Mesenchymal stem cell (in vitro differentiated cells and primary cell): ENCODE measurements around the gene TNRC6C.
A peak's percentile ranks its signal among the peaks of the same experiment; 100 is the strongest.

Source experiments
- DNase-seq: peaks from one replicate; pipeline ENCODE4 v3.0.0-alpha.2; 2013
- H2AFZ ChIP-seq: one replicate; pipeline ENCODE4 v1.6.1; 2013; ENCODE audit warnings: low read depth, mild to moderate bottlenecking, control low read depth, inconsistent platforms, low read length, moderate library complexity
- H2AK5ac ChIP-seq: 2 replicates; pipeline ENCODE4 v1.6.1; 2013; ENCODE audit warnings: low read length, moderate library complexity, mild to moderate bottlenecking, inconsistent platforms; ENCODE audit not compliant: severe bottlenecking
- H2BK120ac ChIP-seq: one replicate; pipeline ENCODE4 v1.6.1; 2013; ENCODE audit warnings: low read depth, mild to moderate bottlenecking, inconsistent platforms, low read length, moderate library complexity
- H2BK12ac ChIP-seq, 2 experiments: one replicate each; pipeline ENCODE4 v1.6.1; 2013; ENCODE audit warnings: inconsistent platforms in 2 of 2, low read length in 2 of 2, mild to moderate bottlenecking in 2 of 2, moderate library complexity in 2 of 2, control low read depth in 1 of 2
- H2BK15ac ChIP-seq: one replicate; pipeline ENCODE4 v1.6.1; 2013; ENCODE audit warnings: mild to moderate bottlenecking, low read depth, inconsistent platforms; ENCODE audit not compliant: poor library complexity, severe bottlenecking
- H2BK5ac ChIP-seq: 2 replicates; pipeline ENCODE4 v1.6.1; 2013; ENCODE audit warnings: low read depth, mild to moderate bottlenecking, low read length, control low read depth, inconsistent platforms; ENCODE audit not compliant: poor library complexity, severe bottlenecking
- H3K14ac ChIP-seq, 2 experiments: one replicate each; pipeline ENCODE4 v1.6.1; 2013; ENCODE audit warnings: inconsistent platforms in 2 of 2, low read length in 2 of 2, control low read depth in 1 of 2, mild to moderate bottlenecking in 1 of 2, moderate library complexity in 1 of 2
- H3K18ac ChIP-seq, 2 experiments: one replicate each; pipeline ENCODE4 v1.6.1; 2013; ENCODE audit warnings: inconsistent platforms in 2 of 2, low read length in 2 of 2, control low read depth in 1 of 2, low read depth in 1 of 2, mild to moderate bottlenecking in 1 of 2
- H3K23ac ChIP-seq, 2 experiments: one replicate each; pipeline ENCODE4 v1.6.1; 2013; ENCODE audit warnings: inconsistent platforms in 2 of 2, low read length in 2 of 2, mild to moderate bottlenecking in 2 of 2, moderate library complexity in 2 of 2, control low read depth in 1 of 2
- H3K27ac ChIP-seq: 2 replicates; pipeline ENCODE4 v1.5.1; 2013; ENCODE audit warnings: mild to moderate bottlenecking, moderate library complexity, low read length, control low read depth, inconsistent platforms; ENCODE audit not compliant: poor library complexity, severe bottlenecking
- H3K27me3 ChIP-seq, 2 experiments: 2 replicates each; pipeline versions ENCODE4 v1.6.1 to v1.7.0; 2013; ENCODE audit warnings: low read length in 2 of 2, mild to moderate bottlenecking in 2 of 2, moderate library complexity in 2 of 2, control low read depth in 1 of 2, inconsistent platforms in 1 of 2; ENCODE audit not compliant: control insufficient read depth in 1 of 2, insufficient read depth in 1 of 2
- H3K36me3 ChIP-seq, 2 experiments: 2 replicates each; pipeline versions ENCODE4 v1.6.1 to v1.7.0; 2013; ENCODE audit warnings: low read length in 2 of 2, control low read depth in 1 of 2, inconsistent platforms in 1 of 2, low read depth in 1 of 2, mild to moderate bottlenecking in 1 of 2; ENCODE audit not compliant: insufficient read depth in 2 of 2, control insufficient read depth in 1 of 2
- H3K4ac ChIP-seq, 2 experiments: one replicate each; pipeline ENCODE4 v1.6.1; 2013; ENCODE audit warnings: inconsistent platforms in 2 of 2, low read length in 2 of 2, mild to moderate bottlenecking in 2 of 2, moderate library complexity in 2 of 2, control low read depth in 1 of 2, low read depth in 1 of 2
- H3K4me1 ChIP-seq: 2 replicates; pipeline ENCODE4 v1.6.1; 2013; ENCODE audit warnings: low read depth, low read length, control low read depth; ENCODE audit not compliant: control insufficient read depth, insufficient read depth
- H3K4me2 ChIP-seq: 2 replicates; pipeline ENCODE4 v1.6.1; 2013; ENCODE audit warnings: low read length, mild to moderate bottlenecking, inconsistent platforms; ENCODE audit not compliant: poor library complexity, severe bottlenecking
- H3K4me3 ChIP-seq, 2 experiments: 2 replicates each; pipeline versions ENCODE4 v1.5.1 to v1.7.0; 2013; ENCODE audit warnings: low read length in 2 of 2, mild to moderate bottlenecking in 2 of 2, control low read depth in 1 of 2, low read depth in 1 of 2; ENCODE audit not compliant: insufficient read depth in 1 of 2
- H3K79me1 ChIP-seq: replicated peaks from 2 replicates; pipeline ENCODE4 v1.6.1; 2013; ENCODE audit warnings: mild to moderate bottlenecking, control low read depth, low read length, inconsistent platforms; ENCODE audit not compliant: poor library complexity, severe bottlenecking
- H3K9ac ChIP-seq: 2 replicates; pipeline ENCODE4 v1.7.0; 2013; ENCODE audit warnings: mild to moderate bottlenecking, low read length, moderate library complexity
- H3K9me3 ChIP-seq: 2 replicates; pipeline ENCODE4 v1.7.0; 2013; ENCODE audit warnings: mild to moderate bottlenecking, low read length; ENCODE audit not compliant: control insufficient read depth
- H4K8ac ChIP-seq: one replicate; pipeline ENCODE4 v1.6.1; 2013; ENCODE audit warnings: inconsistent platforms, mild to moderate bottlenecking, low read length, moderate library complexity
- H4K91ac ChIP-seq: one replicate; pipeline ENCODE4 v1.6.1; 2013; ENCODE audit warnings: mild to moderate bottlenecking, low read length, inconsistent platforms
- whole genome bisulfite sequencing: methylation state at CpG from one replicate; pipeline ENCODE4 v1.1.7; 2013; ENCODE audit warnings: mixed read lengths; 5-methylcytosine and 5-hydroxymethylcytosine counted together

The TNRC6C gene

GRCh38 chr17:78127239-78127887 is 168.9 kb downstream of the TNRC6C start:
- Histone ChIP-seq H2AFZ (no peak overlapping the region), H3K23ac (peak overlapping the region in 1 of 2 experiments; percentile 3), H3K18ac (peak overlapping the region; percentile 78 to 94), H2BK12ac (peak overlapping the region; percentile 75 to 91), H3K4me1 (peaks cover 52% of the 10 kb centered on the region), H2BK120ac (peak overlapping the region; percentile 91), H3K14ac (peak overlapping the region in 1 of 2 experiments; percentile 85), H3K27ac (no peak overlapping the region), H3K36me3 (peaks cover 0 to 41% of the 10 kb centered on the region in 2 experiments), H4K8ac (peak overlapping the region; percentile 90), H3K9ac (no peak overlapping the region), H2BK5ac (no peak overlapping the region), H3K79me1 (peaks cover 18% of the 10 kb centered on the region), H3K4me3 (peak overlapping the region in 1 of 2 experiments; percentile 71), H3K4me2 (peak overlapping the region; percentile 72), H2BK15ac (peak overlapping the region; percentile 97), H3K4ac (peak overlapping the region; percentile 77 to 88), H3K27me3 (peaks cover 3 to 55% of the 10 kb centered on the region in 2 experiments), H3K9me3 (no peaks in the 10 kb centered on the region), H2AK5ac (peak overlapping the region; percentile 17), H4K91ac (peak overlapping the region; percentile 92)
- 10% methylated on average over 25 of the region's 25 CpGs for WGBS
- DNase-seq, result peak; percentile 45

- Histone ChIP-seq H2BK5ac (no peak overlapping the region), H3K18ac (peak overlapping the region; percentile 78 to 94), H3K4me3 (peak overlapping the region in 1 of 2 experiments; percentile 71), H3K4me2 (peak overlapping the region; percentile 90), H2BK15ac (peak overlapping the region; percentile 97), H3K27me3 (peaks cover 8 to 61% of the 10 kb centered on the region in 2 experiments), H3K36me3 (peaks cover 0 to 35% of the 10 kb centered on the region in 2 experiments), H2BK12ac (peak overlapping the region; percentile 75 to 91), H2AK5ac (no peak overlapping the region), H3K9me3 (no peaks in the 10 kb centered on the region), H3K14ac (peak overlapping the region in 1 of 2 experiments; percentile 85), H3K79me1 (peaks cover 18% of the 10 kb centered on the region), H3K4ac (peak overlapping the region; percentile 79 to 88), H2BK120ac (peak overlapping the region; percentile 91), H2AFZ (no peak overlapping the region), H3K9ac (no peak overlapping the region), H4K8ac (peak overlapping the region; percentile 90), H4K91ac (peak overlapping the region; percentile 92), H3K23ac (peak overlapping the region; percentile 14 to 64), H3K27ac (no peak overlapping the region), H3K4me1 (peaks cover 54% of the 10 kb centered on the region)
- peak; percentile 43 for DNase-seq
- 2% methylated on average over 31 of the region's 39 CpGs for WGBS
Observed at GRCh38 chr17:78127888-78128550, 169.5 kb downstream of the TNRC6C start.

DNA sequence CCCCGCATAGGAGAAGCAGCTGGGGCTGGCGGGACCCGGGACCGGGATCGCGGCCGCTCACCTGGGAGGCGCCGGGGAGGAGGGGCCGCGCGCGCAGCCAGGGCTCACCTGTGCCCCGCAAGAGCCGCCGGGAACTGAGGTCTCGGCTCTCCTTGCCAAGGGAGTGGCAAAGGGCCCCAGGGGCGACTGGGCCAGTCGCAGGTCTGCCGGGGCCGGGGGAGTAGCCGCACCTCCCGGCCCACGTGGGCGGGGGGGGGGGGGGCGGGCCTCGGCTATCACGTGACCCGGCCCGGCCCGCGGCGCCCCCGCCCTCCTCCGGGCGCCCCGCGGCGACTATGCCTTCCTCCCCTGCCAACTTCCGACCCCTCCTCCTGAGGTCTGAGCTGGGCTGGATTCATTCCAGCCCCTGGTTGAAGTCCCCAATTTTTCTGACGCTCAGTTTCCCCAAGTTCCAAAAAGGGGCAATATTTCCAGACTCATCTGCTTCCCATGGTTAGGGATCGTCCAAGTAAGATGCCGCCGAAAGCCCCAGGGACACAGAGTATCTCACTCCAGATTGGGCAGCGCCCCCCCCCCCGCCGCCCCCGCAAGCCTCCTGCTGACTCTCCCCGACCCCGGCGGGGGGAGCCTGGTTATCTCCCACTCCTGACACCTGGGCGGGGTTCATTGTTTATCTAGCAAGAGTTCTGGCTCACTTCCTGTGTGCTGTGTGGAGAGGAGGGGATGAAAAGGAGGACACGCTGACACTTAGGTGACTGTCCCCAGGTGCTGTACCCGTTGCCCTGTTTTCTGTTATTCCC is 170.2 kb downstream of the TNRC6C start, which contains the start of gene TMC6:
Gene TMC6 (minus strand): TSS at position 205 of the 800 bp plus-strand sequence. CDS start 1,923 bp downstream, outside the sequence.
- Histone ChIP-seq H3K4me3 (peak within 1 kb of the TSS in 1 of 2 experiments; percentile 71), H3K36me3 (peaks cover 0 to 27% of the 10 kb centered on the region in 2 experiments), H2BK12ac (peak within 1 kb of the TSS; percentile 91 to 94), H2BK5ac (no peak within 1 kb of the TSS), H2BK15ac (peak within 1 kb of the TSS; percentile 97), H3K9me3 (no peaks in the 10 kb centered on the region), H3K79me1 (peaks cover 17% of the 10 kb centered on the region), H2AK5ac (no peak within 1 kb of the TSS), H2AFZ (peak within 1 kb of the TSS; percentile 37), H3K4me1 (peaks cover 54% of the 10 kb centered on the region), H3K23ac (peak within 1 kb of the TSS; percentile 14 to 64), H3K27me3 (peaks cover 8 to 69% of the 10 kb centered on the region in 2 experiments), H3K4me2 (peak within 1 kb of the TSS; percentile 90), H3K14ac (peak within 1 kb of the TSS in 1 of 2 experiments; percentile 85), H3K18ac (peak within 1 kb of the TSS; percentile 78 to 94), H4K91ac (peak within 1 kb of the TSS; percentile 92), H3K27ac (no peak within 1 kb of the TSS), H2BK120ac (peak within 1 kb of the TSS; percentile 91), H4K8ac (peak within 1 kb of the TSS; percentile 90), H3K4ac (peak within 1 kb of the TSS; percentile 79 to 90), H3K9ac (no peak within 1 kb of the TSS)
- WGBS, result 2% methylated on average over 43 of the region's 54 CpGs
- peak; percentile 43 for DNase-seq
